Measurements from ENCODE around the gene TEX264.

Gene TEX264

GRCh38 chr3:51702156-51702555 lies 31.1 kb downstream of the TEX264 start:
- DNase-seq, result no peak

GRCh38 chr3:51703068-51703760 lies 32.2 kb downstream of the TEX264 start:
- DNase-seq, result no peak

GRCh38 chr3:51703761-51704510 lies 32.9 kb downstream of the TEX264 start:
- DNase-seq, result no peak

- no peak for DNase-seq
Measured at GRCh38 chr3:51704511-51704950, 33.5 kb downstream of the TEX264 start.

GRCh38 chr3:51705276-51706020 lies 34.4 kb downstream of the TEX264 start:
- DNase-seq, result no peak

- no peak for DNase-seq
Measured at GRCh38 chr3:51706021-51706485, 35.0 kb downstream of the TEX264 start.

GRCh38 chr3:51706788-51707731 lies 36.0 kb downstream of the TEX264 start, which contains the start of gene GRM2:
Gene GRM2 (plus strand): TSS chr3:51707068. CDS start chr3:51708984, 1,916 bp downstream.
- DNase-seq, result no peak

- no peak for DNase-seq
Measured at GRCh38 chr3:51708216-51708845, 37.3 kb downstream of the TEX264 start.

GRCh38 chr3:51709004-51709420 lies 38.0 kb downstream of the TEX264 start:
- DNase-seq, result no peak

GRCh38 chr3:51709675-51710074 lies 38.6 kb downstream of the TEX264 start:
- DNase-seq, result no peak

- DNase-seq, result no peak
Measured at GRCh38 chr3:51710631-51711351, 39.7 kb downstream of the TEX264 start.

GRCh38 chr3:51711352-51712037 lies 40.4 kb downstream of the TEX264 start:
- DNase-seq, result no peak

- no peak for DNase-seq
Measured at GRCh38 chr3:51712038-51712420, 41.0 kb downstream of the TEX264 start.

- DNase-seq, result no peak
Measured at GRCh38 chr3:51712511-51712931, 41.5 kb downstream of the TEX264 start.

GRCh38 chr3:51712963-51713362 lies 41.9 kb downstream of the TEX264 start:
- DNase-seq, result no peak

GRCh38 chr3:51715231-51715976 lies 44.4 kb downstream of the TEX264 start:
- no peak for DNase-seq

- no peak for DNase-seq
Measured at GRCh38 chr3:51715977-51716294, 44.9 kb downstream of the TEX264 start.

- no peak for DNase-seq
Measured at GRCh38 chr3:51716805-51717204, 45.8 kb downstream of the TEX264 start.

GRCh38 chr3:51717446-51717845 lies 46.4 kb downstream of the TEX264 start:
- no peak for DNase-seq

- DNase-seq, result no peak
Measured at GRCh38 chr3:51717947-51718346, 46.9 kb downstream of the TEX264 start.
